ENCODE data around the gene FAM222A. TPM values are rescaled to one million over a fixed set of nuclear protein-coding genes. Genes with fewer than 3 reads are reported as not detected.

The FAM222A gene
- 1 to 10 TPM; 6.4 to 8.5 (median 6.9) TPM for polyA plus RNA-seq (ENCODE audit: insufficient read length in 3 of 3)

DNA sequence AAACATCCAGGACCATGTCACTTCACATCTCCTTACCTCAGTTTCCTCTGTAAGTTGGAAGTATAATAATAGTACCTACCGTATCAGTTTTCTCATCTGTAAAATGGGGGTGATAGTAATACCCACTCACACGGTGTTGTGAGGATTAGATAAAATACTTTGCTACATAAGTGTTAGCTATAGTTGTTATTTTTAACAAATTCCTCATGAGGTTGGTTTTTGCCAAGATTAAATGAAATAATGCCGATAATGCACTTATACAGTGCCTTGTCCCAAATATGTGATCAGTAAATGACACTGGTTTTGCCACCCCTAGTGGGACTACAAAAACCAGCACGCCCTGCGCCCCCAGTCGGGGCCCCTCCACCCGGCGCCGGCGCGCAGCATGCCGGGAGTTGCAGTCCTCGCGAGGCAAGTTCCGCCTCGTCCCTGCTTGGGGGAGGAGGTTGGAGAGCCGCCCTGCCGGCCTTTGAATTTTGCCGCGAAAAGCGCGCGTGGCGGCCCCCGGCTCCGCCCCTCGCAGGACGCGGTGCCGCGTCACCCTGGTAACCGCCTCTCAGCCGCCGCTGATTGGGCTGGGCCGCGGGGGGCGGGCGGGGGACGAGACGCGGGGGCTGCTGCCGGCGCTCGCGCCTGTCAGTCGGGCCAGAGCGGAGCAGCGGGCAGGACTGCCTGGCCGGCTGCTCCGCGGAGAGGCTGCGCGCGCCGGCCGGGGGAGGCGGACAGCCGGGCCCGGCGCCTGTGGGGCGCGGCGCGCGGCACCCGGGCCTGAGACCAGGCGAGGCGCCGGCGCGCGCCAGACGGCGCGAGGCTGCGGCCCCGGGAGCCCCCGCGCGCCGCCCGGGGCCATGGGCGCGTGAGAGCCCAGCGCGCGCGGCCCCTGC lies at the start of gene FAM222A:
Gene FAM222A, plus strand, starts transcription at position 639 of the 884 bp plus-strand sequence. CDS start 30,322 bp downstream, outside the sequence.
- DNase-seq (ENCODE audit: low read depth in 3 of 3, low spot score in 2 of 3), result peak; percentile 89 to 93 (median 91)

DNA sequence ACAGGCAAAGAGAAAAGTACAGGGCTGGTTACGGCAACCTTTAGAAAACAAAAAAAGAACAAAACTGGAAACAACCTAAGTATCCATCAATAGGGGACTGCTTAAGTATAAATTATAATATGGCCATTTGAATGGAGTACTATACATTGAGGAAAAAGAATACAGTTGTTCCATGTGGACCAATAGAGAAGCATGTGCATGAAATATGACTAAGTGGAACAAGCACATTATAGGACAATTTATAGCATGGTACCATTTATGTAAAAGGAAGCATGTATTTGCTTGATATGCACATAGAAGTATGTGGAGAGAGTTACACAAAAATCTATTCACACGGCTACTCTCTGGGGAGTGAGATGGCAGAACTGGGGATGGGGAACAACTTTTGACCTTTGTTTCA lies 49.2 kb upstream of the FAM222A start:
- no peak for DNase-seq (ENCODE audit: low read depth in 3 of 3, low spot score in 2 of 3)

DNA sequence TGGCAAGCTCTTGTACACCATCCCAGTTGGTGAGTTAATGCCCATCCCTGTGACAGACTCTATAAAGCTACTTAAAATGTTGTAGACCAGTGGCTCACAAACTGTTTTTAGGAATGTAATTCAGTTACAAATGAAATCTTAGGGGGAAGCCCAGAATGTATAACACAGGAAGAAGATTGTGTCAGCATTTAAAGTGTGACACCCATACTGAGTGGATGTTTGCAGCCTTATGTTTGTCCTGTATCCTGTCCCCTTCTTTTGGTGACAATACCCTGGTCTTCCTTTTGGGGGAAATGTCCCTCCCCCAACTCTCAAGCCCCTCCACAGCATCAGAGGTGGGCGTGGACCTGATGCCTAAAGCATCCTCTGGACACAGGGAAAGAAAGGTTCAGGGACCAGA lies 47.6 kb upstream of the FAM222A start:
- DNase-seq (ENCODE audit: low read depth in 3 of 3, low spot score in 2 of 3), result no peak

DNA sequence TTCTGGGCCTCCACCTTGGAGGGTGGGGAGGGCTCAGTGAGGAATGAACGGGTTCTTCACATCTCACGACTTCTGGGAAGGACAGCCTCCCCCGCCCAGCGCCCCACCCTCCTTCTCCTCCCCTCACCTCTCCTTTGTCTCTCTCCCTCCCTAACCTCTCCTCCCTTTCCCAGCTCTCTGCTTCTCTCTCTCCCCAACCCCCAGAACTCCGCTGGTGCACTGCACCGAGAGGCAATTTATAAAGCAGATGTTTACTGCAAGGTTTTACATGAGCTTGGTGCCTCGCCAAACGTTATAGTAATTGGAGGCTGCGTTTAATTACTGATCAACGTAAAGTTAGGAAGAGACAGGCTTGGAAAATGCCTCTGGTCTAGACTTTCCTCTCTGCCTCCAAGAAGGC lies 42.9 kb upstream of the FAM222A start:
- DNase-seq (ENCODE audit: low read depth in 3 of 3, low spot score in 2 of 3), result no peak

DNA sequence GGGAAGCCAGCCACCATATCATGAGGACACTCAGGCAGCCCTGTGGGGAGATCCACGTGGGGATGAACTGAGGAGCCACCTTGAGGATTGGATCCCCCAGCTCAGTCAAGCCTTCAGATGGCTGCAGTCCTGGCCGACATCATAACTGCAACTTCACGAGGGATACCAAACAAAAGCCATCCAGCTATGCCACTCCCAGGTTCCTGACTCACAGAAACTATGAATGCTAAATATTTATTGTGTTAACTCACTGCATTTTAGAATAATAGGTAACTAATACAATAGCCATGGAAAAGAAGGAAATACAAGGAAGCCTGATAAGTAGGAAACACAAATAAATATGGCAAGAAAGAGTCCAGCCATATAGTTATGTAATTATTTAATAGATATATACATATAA lies 42.1 kb upstream of the FAM222A start:
- no peak for DNase-seq (ENCODE audit: low read depth in 3 of 3, low spot score in 2 of 3)

DNA sequence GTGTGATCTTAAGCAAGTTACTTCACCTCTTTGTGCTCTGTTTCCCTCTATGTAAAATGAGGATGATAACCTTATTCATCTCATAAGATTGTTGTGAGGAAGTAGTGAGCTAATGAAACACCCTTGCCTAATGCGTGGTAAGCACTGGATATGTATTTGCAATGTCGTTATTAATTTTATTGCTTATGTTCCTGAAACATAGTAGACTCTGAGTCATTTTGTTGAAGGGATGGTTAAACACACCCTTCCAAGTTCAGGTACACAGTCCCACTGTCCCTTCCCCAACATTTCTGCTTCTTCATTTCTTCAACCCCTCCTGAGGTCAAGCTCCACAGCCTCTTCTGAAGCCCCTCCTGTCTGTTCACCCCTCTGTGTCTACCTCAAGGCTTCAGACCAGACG lies 40.2 kb upstream of the FAM222A start:
- DNase-seq (ENCODE audit: low read depth in 3 of 3, low spot score in 2 of 3), result no peak

DNA sequence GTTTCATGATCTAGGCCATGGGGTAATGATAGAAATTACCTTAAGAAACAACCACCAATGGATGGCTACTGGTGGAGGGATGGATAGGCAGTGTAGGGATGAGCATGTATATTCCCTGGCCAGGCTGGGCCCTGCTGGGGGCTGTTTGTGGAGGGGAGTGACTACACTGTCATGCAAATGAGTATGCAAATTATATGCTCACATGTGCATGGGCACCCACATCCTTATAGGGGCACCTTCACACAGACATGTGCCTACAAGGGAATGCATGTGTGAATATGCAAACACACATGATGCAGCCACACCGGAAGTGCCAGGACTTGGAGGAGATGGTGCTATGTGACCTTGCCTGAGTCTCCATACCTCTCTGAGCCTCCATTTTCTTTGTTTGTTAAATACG lies 39.7 kb upstream of the FAM222A start:
- no peak for DNase-seq (ENCODE audit: low read depth in 3 of 3, low spot score in 2 of 3)

DNA sequence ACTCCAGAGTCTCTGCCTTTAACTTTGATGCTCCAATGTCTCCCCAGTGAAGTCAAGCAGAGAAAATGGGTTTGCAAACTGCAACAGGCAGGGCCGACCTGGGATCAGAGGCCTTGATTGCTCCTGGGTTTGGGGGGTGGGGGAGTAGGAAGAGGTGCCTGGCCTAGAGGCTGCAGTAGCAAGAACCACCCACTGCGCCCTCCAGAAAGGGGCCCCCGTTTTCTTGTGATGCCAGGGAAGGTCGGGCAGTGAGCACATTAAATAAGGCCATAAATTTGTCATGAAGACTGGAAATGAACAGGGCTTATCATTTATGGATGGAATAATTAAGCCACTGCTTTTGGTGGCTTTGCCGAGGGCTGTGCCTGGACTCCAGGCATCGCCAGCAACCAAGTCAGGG lies 38.2 kb upstream of the FAM222A start:
- no peak for DNase-seq (ENCODE audit: low read depth in 3 of 3, low spot score in 2 of 3)

DNA sequence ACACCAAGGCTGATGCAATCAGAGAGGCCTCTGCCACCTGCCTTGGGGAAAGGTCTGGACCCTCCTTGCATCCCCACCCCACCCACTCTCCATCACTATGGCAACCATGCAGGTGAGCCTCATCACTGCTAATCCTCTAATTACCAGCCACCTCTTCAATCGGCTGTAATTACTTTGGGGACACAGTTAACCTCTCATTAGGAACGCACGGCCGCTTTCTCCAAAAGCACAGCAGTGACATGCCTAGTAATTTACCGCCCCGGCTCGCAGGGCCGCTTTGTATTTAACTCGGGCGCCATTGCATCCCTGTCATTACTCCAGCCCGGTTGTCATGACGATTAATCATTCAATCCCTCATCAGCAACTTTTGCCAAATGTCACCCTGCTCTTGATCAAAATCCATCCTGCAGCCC lies 36.3 kb upstream of the FAM222A start:
- DNase-seq (ENCODE audit: low read depth in 3 of 3, low spot score in 2 of 3), result no peak

DNA sequence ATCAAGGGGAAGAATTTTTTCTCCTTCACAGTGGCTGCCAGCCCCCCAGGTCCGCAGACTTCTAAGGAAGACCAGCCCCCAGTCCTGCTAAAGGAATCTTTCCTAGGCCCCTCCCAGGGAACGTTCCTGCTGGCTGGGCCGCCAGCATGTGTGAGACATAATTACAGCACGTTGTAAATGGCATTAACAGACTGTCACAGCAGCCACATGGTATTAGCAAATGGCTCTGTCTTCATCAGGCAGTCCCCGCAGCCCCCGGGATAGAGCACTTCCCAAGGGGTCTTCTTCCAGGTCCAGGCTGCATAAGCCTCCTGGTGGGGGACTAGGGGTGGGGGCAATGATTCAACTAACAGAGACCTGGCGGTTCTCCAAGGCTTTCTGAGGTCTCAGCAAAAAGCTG lies 34.9 kb upstream of the FAM222A start:
- no peak for DNase-seq (ENCODE audit: low read depth in 3 of 3, low spot score in 2 of 3)

DNA sequence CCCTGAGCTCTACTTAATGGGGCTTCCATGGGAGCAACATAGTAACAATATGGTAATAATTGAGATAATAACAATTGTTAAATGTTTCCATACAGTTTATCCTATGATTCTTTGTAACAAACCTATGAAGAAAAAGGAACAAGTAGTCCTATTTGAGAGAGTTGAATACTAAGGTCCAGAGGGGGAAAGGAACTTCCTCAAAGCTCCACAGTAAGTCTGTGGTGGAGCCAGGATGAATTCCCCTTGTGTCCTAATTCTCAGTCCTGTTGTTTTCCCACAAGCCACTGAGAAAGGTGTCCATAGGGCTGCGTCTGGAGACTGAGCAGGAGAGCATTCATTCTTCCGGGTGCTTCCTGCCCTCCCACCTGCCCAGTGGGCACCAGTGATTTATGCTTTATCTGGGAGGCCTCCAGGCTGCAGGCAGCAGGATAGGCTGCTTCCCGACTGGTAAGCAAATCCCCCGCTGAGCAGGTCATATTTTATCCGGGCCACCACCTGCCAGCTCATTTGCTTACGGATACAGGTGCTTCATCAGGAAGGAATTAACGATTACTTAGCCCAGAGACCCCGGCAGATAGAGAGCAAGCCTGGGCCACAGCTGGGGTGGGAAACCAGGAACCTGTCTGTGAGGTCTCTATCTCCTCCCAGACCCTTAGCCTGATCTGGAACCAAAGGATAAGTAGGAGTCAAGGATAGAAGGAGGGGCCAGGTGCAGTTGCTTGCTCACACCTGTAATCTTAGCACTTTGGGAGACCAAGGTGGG lies 33.9 kb upstream of the FAM222A start:
- DNase-seq (ENCODE audit: low read depth in 3 of 3, low spot score in 2 of 3), result peak in 1 of 3 donors; percentile 38

DNA sequence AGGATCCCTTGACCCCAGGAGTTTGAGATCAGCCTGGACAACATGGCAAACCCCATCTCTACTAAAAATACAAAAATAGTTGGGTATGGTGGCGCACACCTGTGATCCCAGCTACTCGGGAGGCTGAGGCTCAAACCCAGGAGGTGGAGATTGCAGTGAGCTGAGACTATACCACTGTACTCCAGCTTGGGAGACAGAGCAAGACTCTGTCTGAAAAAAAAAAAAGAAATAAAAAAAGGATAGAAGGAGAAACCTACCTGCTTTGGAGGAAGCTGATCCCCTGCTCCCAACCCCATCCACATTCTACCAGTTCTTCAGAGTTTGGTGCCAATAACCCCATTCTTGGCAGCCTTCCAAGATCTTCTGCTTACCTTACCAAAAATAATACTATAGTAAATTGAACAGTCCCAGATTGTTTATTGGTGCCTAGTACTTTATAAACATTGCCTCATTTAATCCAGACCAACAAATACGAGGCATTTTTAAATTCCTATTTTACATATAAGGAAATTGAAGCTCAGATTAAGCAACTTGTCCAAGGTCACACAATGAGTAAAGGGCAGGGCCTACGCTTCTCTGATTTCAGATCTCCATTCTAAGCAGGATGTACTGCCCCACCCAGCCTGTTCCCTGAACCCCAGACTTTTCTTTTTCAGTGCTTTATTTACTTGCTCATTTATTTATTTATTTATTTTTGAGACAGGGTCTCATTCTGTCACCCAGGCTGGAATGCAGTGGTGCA lies 33.2 kb upstream of the FAM222A start:
- no peak for DNase-seq (ENCODE audit: low read depth in 3 of 3, low spot score in 2 of 3)

DNA sequence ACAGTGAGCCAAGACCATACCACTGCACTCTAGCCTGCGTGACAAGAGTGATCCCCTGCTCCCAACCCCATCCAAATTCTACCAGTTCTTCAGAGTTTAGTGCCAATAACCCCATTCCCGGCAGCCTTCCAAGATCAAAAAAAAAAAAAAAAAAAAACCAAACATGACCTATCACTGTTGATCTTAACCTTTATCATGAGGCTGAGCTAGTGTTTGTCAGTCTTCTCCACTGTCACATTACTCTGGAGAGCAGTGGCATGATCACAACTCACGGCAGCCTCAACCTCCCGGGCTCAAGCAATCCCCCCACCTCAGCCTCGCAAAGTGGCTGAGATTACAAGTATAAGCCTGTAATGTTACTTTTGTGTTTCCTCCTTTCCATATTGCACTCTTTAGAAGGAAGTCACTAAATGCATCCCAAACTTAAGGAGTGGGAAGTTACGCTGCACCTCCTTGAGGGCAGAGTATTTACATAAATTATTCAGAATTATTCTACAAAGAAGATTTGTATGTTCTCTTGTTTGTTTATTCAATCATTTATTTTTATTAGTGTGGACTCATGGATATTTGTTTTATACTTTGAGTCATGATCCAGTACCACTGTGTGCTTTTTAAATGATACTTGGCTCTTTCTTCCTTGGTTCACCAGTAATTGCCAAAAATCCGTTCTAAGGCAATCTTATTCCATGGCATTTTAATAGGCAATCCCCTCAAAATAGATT lies 31.5 kb upstream of the FAM222A start:
- DNase-seq (ENCODE audit: low read depth in 3 of 3, low spot score in 2 of 3), result no peak

DNA sequence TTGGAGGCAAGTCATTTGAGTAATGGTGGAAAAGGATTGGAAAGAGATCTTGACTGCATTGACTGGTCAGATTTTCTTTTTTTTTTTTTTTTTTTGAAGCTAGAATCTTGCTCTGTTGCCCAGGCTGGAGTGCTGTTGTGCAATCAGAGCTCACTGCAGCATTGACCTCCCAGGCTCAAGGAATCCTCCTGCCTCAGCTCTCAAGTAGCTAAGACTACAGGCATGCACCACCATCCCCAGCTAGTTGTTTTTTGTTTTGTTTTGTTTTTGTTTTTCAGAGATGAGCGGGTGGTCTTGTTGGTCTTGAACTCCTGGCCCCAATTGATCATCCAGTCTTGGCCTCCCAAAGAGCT lies 30.9 kb upstream of the FAM222A start:
- no peak for DNase-seq (ENCODE audit: low read depth in 3 of 3, low spot score in 2 of 3)

DNA sequence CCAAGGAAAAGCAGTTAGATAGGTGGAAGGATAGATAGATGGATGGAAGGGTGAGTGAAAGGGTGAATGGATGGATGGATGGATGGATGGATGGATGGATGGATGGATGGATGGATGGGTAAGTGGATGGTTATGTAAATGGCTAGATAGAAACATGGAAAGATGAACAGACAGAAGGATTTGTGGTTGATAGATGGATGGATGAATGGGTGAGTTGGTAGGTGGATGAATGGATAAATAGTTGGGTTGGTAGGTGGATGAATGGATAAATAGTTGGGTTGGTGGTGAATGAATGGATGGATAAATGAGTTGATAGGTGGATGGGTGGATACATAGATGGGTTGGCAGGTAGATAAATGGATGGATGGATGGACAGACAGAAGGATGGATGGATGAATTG lies 30.3 kb upstream of the FAM222A start:
- DNase-seq (ENCODE audit: low read depth in 3 of 3, low spot score in 2 of 3), result no peak

DNA sequence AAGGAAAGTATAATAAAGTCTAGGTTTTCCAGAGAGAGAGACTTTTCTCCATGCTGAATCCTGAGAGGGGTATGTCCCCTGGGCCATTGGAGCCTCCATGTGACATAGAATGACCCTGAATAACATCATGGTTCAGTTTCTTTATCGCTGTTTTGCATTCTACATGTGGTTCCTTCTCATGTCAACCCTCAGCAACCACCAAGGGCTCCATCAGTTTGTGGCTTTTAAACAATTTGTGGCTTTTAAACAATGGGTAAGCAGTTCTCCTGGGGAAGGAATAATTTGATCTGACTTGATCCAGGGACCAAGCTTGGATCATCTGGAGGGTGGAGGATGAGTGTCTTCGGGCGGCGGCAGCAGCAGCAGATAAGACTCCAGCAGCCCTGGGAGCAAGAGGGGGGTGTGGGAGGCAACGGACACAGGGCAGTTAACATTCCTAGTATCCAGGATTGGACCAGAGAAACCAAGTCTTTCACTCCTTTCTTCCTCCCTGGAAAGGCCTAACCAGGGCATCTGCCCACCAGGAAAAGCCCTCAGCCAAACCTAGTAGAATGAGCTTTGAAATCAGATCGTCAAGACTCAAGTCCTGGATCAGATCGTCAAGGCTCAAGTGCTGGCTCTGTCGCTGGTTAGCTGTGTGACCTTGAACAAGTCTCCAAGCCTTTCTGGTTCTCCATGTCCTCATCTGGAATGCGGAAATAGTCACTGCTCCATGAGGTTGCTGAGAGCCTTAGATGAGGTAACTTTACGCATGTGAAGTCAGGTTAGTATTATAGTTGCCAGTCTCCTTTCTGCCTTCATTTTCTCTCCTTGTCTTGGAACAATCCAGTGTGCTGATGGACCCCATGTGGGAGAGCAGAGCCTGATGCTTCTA lies 27.8 kb upstream of the FAM222A start:
- no peak for DNase-seq (ENCODE audit: low read depth in 3 of 3, low spot score in 2 of 3)

DNA sequence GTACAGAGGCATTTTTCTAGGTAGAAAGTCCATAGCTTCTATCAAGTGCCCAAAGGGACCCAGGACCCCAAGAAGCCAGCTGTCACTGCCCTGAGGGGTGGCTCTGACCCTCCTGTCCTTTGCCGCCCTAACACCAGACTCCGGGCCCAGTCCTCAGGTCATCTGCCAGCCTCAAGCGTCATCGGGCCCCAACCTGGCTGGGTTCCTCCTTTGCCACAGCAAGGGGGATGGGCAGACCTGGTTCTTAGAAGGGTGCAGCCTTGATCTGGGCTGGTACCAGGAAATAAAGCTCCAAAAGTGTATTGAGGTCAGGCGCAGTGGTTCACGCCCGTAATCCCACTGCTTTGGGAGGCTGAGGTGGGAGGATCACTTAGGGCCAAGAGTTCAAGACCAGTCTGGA lies 27.1 kb upstream of the FAM222A start:
- DNase-seq (ENCODE audit: low read depth in 3 of 3, low spot score in 2 of 3), result no peak

DNA sequence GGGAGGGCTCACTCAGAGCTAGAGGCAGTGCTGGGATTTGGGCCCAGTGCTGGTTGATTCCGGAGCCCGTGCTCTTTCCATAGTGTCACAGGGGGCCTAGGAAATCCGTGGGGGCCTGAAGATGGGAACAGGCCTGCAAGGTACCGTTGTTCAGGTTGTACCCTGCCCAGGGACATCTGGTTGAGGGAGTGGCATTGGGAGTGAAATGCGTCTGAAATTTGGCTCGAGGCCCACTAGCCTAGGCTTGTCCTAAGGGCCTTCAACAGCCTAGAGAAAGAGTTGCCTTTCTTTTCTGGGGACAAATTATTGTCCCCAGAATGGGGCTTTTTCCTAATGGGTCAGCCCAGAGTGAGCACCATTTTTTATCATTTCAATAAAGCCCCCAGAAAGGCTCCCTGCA lies 26.4 kb upstream of the FAM222A start:
- no peak for DNase-seq (ENCODE audit: low read depth in 3 of 3, low spot score in 2 of 3)

DNA sequence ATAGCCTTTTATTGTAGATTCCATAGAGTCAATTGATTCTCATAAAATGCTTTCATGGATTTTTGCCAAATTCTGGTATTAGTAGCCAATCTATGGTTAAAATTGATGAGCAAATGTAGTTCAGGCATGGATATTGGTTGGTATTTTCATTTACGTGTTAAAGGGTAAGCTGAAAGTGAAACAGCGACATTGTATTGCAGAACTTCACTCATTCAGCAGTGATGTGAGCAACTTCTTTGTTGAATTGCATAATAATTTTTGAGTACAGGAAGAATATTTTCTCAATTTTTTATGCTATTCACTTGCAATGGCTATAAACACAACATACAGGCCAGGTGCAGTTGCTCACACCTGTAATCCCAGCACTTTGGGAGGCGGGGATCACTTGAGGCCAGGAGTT lies 24.2 kb upstream of the FAM222A start:
- no peak for DNase-seq (ENCODE audit: low read depth in 3 of 3, low spot score in 2 of 3)

DNA sequence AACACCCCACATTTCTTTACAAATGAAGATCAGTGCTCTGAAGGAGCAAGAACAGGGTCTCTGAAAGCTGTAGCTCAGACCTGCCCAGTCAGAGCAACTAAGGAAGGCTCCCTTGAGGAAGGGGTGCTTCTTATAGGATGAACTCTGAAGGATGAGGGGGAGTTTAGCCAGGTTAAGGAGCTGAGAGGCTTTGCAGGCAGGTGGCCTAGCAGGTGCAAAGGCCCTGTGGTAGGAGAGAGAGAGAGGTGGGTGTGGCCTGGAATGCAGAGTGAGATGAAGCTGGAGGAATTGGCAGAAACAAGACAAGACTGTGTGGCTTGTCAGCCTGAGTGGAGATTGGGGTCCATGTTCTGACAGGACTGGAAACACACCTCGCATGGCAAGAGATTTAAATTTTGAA lies 20.5 kb upstream of the FAM222A start:
- DNase-seq (ENCODE audit: low read depth in 3 of 3, low spot score in 2 of 3), result no peak

All from right renal cortex interstitium (tissue), 3 donors.